ENCODE data around the gene KRTAP10-12.

Gene KRTAP10-12

DNA sequence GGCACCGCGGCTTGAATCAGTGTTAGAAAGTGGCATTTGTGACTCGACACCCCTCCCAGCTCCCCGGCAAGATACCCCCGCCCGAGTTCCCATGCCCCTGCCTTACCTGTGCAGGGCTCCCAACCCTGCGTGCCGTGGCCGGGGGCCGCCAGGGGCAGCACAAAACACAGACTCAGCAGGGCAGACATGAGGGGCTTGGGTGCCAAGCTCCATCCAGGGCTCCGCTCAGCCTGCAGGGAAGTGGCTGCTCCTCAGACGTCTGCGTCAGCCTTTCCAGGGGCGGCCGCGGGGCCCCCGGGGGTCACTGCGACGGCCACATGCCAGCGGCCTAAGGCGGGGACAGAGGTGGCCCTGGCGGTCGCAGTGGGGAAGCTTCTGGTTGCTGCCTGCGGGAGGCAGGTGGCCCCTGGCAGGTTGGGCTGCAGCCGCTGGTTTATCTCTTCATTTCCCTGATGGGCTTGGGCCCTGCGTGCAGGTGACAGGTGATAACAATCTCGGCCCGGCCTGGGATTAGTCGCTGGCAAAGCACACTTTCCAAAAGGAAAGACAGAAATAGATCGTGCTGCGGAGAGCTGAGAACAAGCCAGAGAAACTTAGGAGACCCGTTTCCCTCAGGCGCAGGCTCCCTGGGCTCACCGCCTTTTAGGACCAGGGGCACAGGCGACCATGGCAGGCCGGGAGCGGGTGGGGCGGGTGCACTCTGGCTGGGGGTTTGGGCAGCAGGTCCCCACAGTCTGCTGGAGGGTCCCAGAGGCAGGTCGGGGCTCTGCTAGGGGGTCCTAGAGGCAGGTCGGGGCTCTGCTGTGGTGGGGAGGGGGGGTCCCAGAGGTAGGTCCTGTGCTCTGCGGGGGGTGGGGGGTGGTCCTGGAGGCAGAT lies 14.6 kb downstream of the KRTAP10-12 start, which contains the start of gene TSPEAR:
TSPEAR (minus strand) TSS at position 246 of the 876 bp plus-strand sequence; CDS start at position 188, 58 bp downstream.
- no peak within 1 kb of the TSS for H3K27ac ChIP-seq (ENCODE audit: insufficient read depth, low read length, poor library complexity, severe bottlenecking)
- no peaks in the 10 kb centered on the region for H3K9me3 ChIP-seq (ENCODE audit: control insufficient read depth, low read length)
- no peak for DNase-seq
- peaks cover 33% of the 10 kb centered on the region for H3K4me1 ChIP-seq (ENCODE audit: control insufficient read depth, insufficient read depth, low read length, poor library complexity, severe bottlenecking)
- peaks cover 57% of the 10 kb centered on the region for H3K27me3 ChIP-seq (replicated peaks; ENCODE audit: control insufficient read depth, insufficient read depth, low read length, poor library complexity, severe bottlenecking)
- H3K36me3 ChIP-seq (ENCODE audit: control insufficient read depth, insufficient read depth, low read length) = no peaks in the 10 kb centered on the region
- peak within 1 kb of the TSS; percentile 12 for H3K4me3 ChIP-seq (ENCODE audit: insufficient read depth, low read depth, low read length, poor library complexity, severe bottlenecking)

- no peak overlapping the region for H3K4me3 ChIP-seq (ENCODE audit: insufficient read depth, low read depth, low read length, poor library complexity, severe bottlenecking)
- peaks cover 33% of the 10 kb centered on the region for H3K4me1 ChIP-seq (ENCODE audit: control insufficient read depth, insufficient read depth, low read length, poor library complexity, severe bottlenecking)
- no peaks in the 10 kb centered on the region for H3K9me3 ChIP-seq (ENCODE audit: control insufficient read depth, low read length)
- DNase-seq = no peak
- peaks cover 49% of the 10 kb centered on the region for H3K27me3 ChIP-seq (replicated peaks; ENCODE audit: control insufficient read depth, insufficient read depth, low read length, poor library complexity, severe bottlenecking)
- H3K27ac ChIP-seq (ENCODE audit: insufficient read depth, low read length, poor library complexity, severe bottlenecking) = no peak overlapping the region
- no peaks in the 10 kb centered on the region for H3K36me3 ChIP-seq (ENCODE audit: control insufficient read depth, insufficient read depth, low read length)
Observed at GRCh38 chr21:44712203-44713028, 15.4 kb downstream of the KRTAP10-12 start.

DNA sequence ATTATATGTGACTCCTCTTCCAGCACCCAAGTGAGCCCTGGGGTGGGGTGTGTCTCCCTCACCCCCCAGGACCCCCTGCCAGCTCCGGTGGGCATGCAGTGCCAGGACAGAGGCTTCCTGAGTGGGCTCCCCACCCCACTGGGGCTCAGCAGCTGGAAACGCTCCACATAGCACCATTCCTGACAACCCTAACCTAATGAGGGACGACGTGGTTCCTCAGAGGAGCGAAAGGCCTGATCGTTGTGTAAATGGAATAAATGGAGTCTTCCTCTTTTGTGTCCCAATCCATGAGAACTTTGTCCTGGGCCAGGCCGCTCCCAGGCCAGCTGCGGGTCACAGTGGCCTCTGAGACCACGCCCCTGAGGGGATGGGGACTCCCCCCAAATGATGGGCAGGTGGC lies 16.2 kb downstream of the KRTAP10-12 start:
- Histone ChIP-seq H3K27me3 (replicated peaks; ENCODE audit: control insufficient read depth, insufficient read depth, low read length, poor library complexity, severe bottlenecking) (peaks cover 42% of the 10 kb centered on the region), H3K4me3 (ENCODE audit: insufficient read depth, low read depth, low read length, poor library complexity, severe bottlenecking) (no peak overlapping the region), H3K27ac (ENCODE audit: insufficient read depth, low read length, poor library complexity, severe bottlenecking) (no peak overlapping the region), H3K9me3 (ENCODE audit: control insufficient read depth, low read length) (no peaks in the 10 kb centered on the region), H3K4me1 (ENCODE audit: control insufficient read depth, insufficient read depth, low read length, poor library complexity, severe bottlenecking) (peaks cover 33% of the 10 kb centered on the region), H3K36me3 (ENCODE audit: control insufficient read depth, insufficient read depth, low read length) (no peaks in the 10 kb centered on the region)
- no peak for DNase-seq

GRCh38 chr21:44713846-44714245 lies 16.9 kb downstream of the KRTAP10-12 start:
- no peak overlapping the region for H3K4me3 ChIP-seq (ENCODE audit: insufficient read depth, low read depth, low read length, poor library complexity, severe bottlenecking)
- no peaks in the 10 kb centered on the region for H3K36me3 ChIP-seq (ENCODE audit: control insufficient read depth, insufficient read depth, low read length)
- DNase-seq = no peak
- peaks cover 29% of the 10 kb centered on the region for H3K4me1 ChIP-seq (ENCODE audit: control insufficient read depth, insufficient read depth, low read length, poor library complexity, severe bottlenecking)
- peaks cover 35% of the 10 kb centered on the region for H3K27me3 ChIP-seq (replicated peaks; ENCODE audit: control insufficient read depth, insufficient read depth, low read length, poor library complexity, severe bottlenecking)
- no peak overlapping the region for H3K27ac ChIP-seq (ENCODE audit: insufficient read depth, low read length, poor library complexity, severe bottlenecking)
- no peaks in the 10 kb centered on the region for H3K9me3 ChIP-seq (ENCODE audit: control insufficient read depth, low read length)

DNA sequence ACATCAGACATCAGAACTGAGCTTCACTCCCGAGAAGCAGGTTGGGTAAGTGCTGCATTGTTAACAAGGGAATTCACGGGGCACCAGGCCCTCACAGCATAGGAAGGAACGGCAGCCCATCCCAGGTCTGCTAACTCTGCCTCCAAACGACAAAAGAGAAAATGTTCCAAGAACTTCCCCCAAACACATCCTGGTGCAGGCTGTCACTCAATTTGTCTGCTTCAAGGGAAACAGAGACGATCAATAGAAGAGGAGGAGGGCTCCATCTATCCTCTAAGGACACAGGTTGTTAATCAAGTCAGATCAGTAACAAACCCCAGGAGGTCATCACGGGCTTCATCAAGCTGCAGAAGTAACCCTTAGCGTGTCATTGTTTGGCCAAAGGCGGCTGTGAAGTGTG lies 17.9 kb downstream of the KRTAP10-12 start:
- Histone ChIP-seq H3K27ac (ENCODE audit: insufficient read depth, low read length, poor library complexity, severe bottlenecking) (no peak overlapping the region), H3K9me3 (ENCODE audit: control insufficient read depth, low read length) (no peaks in the 10 kb centered on the region), H3K4me3 (ENCODE audit: insufficient read depth, low read depth, low read length, poor library complexity, severe bottlenecking) (no peak overlapping the region), H3K36me3 (ENCODE audit: control insufficient read depth, insufficient read depth, low read length) (no peaks in the 10 kb centered on the region), H3K4me1 (ENCODE audit: control insufficient read depth, insufficient read depth, low read length, poor library complexity, severe bottlenecking) (peaks cover 20% of the 10 kb centered on the region), H3K27me3 (replicated peaks; ENCODE audit: control insufficient read depth, insufficient read depth, low read length, poor library complexity, severe bottlenecking) (peaks cover 30% of the 10 kb centered on the region)
- DNase-seq = no peak

- Histone ChIP-seq H3K9me3 (ENCODE audit: control insufficient read depth, low read length) (no peaks in the 10 kb centered on the region), H3K36me3 (ENCODE audit: control insufficient read depth, insufficient read depth, low read length) (no peaks in the 10 kb centered on the region), H3K27ac (ENCODE audit: insufficient read depth, low read length, poor library complexity, severe bottlenecking) (no peak overlapping the region), H3K4me3 (ENCODE audit: insufficient read depth, low read depth, low read length, poor library complexity, severe bottlenecking) (no peak overlapping the region), H3K27me3 (replicated peaks; ENCODE audit: control insufficient read depth, insufficient read depth, low read length, poor library complexity, severe bottlenecking) (peaks cover 11% of the 10 kb centered on the region), H3K4me1 (ENCODE audit: control insufficient read depth, insufficient read depth, low read length, poor library complexity, severe bottlenecking) (no peaks in the 10 kb centered on the region)
- DNase-seq = no peak
Observed at GRCh38 chr21:44716984-44717383, 20.0 kb downstream of the KRTAP10-12 start.

GRCh38 chr21:44718093-44718492 lies 21.1 kb downstream of the KRTAP10-12 start:
- no peaks in the 10 kb centered on the region for H3K36me3 ChIP-seq (ENCODE audit: control insufficient read depth, insufficient read depth, low read length)
- no peak overlapping the region for H3K4me3 ChIP-seq (ENCODE audit: insufficient read depth, low read depth, low read length, poor library complexity, severe bottlenecking)
- DNase-seq = no peak
- peaks cover 5% of the 10 kb centered on the region for H3K4me1 ChIP-seq (ENCODE audit: control insufficient read depth, insufficient read depth, low read length, poor library complexity, severe bottlenecking)
- H3K27ac ChIP-seq (ENCODE audit: insufficient read depth, low read length, poor library complexity, severe bottlenecking) = no peak overlapping the region
- no peaks in the 10 kb centered on the region for H3K9me3 ChIP-seq (ENCODE audit: control insufficient read depth, low read length)
- H3K27me3 ChIP-seq (replicated peaks; ENCODE audit: control insufficient read depth, insufficient read depth, low read length, poor library complexity, severe bottlenecking) = peaks cover under 1% of the 10 kb centered on the region

GRCh38 chr21:44718571-44718970 lies 21.6 kb downstream of the KRTAP10-12 start:
- peaks cover 4% of the 10 kb centered on the region for H3K27me3 ChIP-seq (replicated peaks; ENCODE audit: control insufficient read depth, insufficient read depth, low read length, poor library complexity, severe bottlenecking)

DNA sequence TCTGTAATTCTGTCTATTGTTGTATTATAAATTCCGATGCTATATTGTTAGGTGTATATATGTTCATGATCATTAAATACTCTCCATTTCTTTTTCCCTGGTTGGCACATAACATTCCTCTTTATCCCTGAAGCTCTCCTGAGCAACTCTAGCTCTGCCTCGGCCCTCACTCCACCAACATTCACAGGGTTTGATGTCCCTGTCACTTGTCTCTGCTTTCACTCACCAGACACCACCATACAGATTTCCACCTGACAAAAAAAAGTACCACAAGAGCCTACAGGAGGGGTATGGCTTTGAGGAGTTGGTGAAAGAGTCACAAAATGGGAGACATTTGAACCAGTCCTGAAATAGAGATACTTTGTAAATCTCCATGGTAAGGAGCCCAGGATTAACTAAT lies 23.2 kb downstream of the KRTAP10-12 start:
- no peak for DNase-seq
- H3K36me3 ChIP-seq (ENCODE audit: control insufficient read depth, insufficient read depth, low read length) = no peaks in the 10 kb centered on the region

More at GRCh38 chr21:44718571-44718970, 21.6 kb downstream of the KRTAP10-12 start:
- Histone ChIP-seq H3K4me3 (ENCODE audit: insufficient read depth, low read depth, low read length, poor library complexity, severe bottlenecking) (no peak overlapping the region), H3K27ac (ENCODE audit: insufficient read depth, low read length, poor library complexity, severe bottlenecking) (no peak overlapping the region), H3K4me1 (ENCODE audit: control insufficient read depth, insufficient read depth, low read length, poor library complexity, severe bottlenecking) (peaks cover 5% of the 10 kb centered on the region), H3K36me3 (ENCODE audit: control insufficient read depth, insufficient read depth, low read length) (no peaks in the 10 kb centered on the region), H3K9me3 (ENCODE audit: control insufficient read depth, low read length) (no peaks in the 10 kb centered on the region)
- no peak for DNase-seq

DNA sequence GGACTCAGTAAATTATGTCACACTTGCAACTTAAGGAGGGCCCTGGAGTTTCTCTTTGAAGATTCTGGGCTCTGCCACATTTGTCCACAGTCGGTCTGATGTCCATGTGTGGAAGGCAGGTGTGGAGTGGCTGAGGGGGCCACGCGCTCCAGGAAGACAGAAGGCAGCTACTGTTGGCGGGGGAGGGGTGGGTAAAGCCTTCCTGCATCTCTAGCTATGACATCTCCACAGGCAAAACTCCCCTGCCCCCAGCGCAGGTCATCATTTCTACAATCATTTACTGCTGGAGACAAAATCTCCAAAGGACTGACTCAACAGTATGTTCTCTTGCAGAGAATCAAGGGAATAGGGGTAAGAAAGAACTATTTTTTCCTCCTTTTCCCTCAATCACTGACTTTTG lies 25.8 kb downstream of the KRTAP10-12 start:
- Histone ChIP-seq H3K4me1 (ENCODE audit: control insufficient read depth, insufficient read depth, low read length, poor library complexity, severe bottlenecking) (peaks cover 9% of the 10 kb centered on the region), H3K36me3 (ENCODE audit: control insufficient read depth, insufficient read depth, low read length) (no peaks in the 10 kb centered on the region), H3K27ac (ENCODE audit: insufficient read depth, low read length, poor library complexity, severe bottlenecking) (no peak overlapping the region), H3K4me3 (ENCODE audit: insufficient read depth, low read depth, low read length, poor library complexity, severe bottlenecking) (no peak overlapping the region), H3K9me3 (ENCODE audit: control insufficient read depth, low read length) (no peaks in the 10 kb centered on the region), H3K27me3 (replicated peaks; ENCODE audit: control insufficient read depth, insufficient read depth, low read length, poor library complexity, severe bottlenecking) (peaks cover 19% of the 10 kb centered on the region)
- DNase-seq = no peak

More for the DNA sequence above, 23.2 kb downstream of the KRTAP10-12 start:
- H3K4me1 ChIP-seq (ENCODE audit: control insufficient read depth, insufficient read depth, low read length, poor library complexity, severe bottlenecking) = peaks cover 9% of the 10 kb centered on the region
- H3K9me3 ChIP-seq (ENCODE audit: control insufficient read depth, low read length) = no peaks in the 10 kb centered on the region
- H3K27ac ChIP-seq (ENCODE audit: insufficient read depth, low read length, poor library complexity, severe bottlenecking) = no peak overlapping the region
- H3K4me3 ChIP-seq (ENCODE audit: insufficient read depth, low read depth, low read length, poor library complexity, severe bottlenecking) = no peak overlapping the region
- H3K27me3 ChIP-seq (replicated peaks; ENCODE audit: control insufficient read depth, insufficient read depth, low read length, poor library complexity, severe bottlenecking) = peaks cover 17% of the 10 kb centered on the region

Measured in effector memory CD4-positive, alpha-beta T cell (primary cell).